ENCODE data around the gene MRPS12. TPM values are rescaled to one million over a fixed set of nuclear protein-coding genes. Genes with fewer than 3 reads are reported as not detected.

Gene MRPS12
- total and polyA plus RNA-seq, 2 of the 13 experiments (the other 11 are each of a cell fraction or from before 2014, with no cell fraction given): 27.5 to 54.8 TPM

GRCh38 chr19:38922482-38922881 lies 8.3 kb upstream of the MRPS12 start (continued):
- TF ChIP-seq, protein P1, sequence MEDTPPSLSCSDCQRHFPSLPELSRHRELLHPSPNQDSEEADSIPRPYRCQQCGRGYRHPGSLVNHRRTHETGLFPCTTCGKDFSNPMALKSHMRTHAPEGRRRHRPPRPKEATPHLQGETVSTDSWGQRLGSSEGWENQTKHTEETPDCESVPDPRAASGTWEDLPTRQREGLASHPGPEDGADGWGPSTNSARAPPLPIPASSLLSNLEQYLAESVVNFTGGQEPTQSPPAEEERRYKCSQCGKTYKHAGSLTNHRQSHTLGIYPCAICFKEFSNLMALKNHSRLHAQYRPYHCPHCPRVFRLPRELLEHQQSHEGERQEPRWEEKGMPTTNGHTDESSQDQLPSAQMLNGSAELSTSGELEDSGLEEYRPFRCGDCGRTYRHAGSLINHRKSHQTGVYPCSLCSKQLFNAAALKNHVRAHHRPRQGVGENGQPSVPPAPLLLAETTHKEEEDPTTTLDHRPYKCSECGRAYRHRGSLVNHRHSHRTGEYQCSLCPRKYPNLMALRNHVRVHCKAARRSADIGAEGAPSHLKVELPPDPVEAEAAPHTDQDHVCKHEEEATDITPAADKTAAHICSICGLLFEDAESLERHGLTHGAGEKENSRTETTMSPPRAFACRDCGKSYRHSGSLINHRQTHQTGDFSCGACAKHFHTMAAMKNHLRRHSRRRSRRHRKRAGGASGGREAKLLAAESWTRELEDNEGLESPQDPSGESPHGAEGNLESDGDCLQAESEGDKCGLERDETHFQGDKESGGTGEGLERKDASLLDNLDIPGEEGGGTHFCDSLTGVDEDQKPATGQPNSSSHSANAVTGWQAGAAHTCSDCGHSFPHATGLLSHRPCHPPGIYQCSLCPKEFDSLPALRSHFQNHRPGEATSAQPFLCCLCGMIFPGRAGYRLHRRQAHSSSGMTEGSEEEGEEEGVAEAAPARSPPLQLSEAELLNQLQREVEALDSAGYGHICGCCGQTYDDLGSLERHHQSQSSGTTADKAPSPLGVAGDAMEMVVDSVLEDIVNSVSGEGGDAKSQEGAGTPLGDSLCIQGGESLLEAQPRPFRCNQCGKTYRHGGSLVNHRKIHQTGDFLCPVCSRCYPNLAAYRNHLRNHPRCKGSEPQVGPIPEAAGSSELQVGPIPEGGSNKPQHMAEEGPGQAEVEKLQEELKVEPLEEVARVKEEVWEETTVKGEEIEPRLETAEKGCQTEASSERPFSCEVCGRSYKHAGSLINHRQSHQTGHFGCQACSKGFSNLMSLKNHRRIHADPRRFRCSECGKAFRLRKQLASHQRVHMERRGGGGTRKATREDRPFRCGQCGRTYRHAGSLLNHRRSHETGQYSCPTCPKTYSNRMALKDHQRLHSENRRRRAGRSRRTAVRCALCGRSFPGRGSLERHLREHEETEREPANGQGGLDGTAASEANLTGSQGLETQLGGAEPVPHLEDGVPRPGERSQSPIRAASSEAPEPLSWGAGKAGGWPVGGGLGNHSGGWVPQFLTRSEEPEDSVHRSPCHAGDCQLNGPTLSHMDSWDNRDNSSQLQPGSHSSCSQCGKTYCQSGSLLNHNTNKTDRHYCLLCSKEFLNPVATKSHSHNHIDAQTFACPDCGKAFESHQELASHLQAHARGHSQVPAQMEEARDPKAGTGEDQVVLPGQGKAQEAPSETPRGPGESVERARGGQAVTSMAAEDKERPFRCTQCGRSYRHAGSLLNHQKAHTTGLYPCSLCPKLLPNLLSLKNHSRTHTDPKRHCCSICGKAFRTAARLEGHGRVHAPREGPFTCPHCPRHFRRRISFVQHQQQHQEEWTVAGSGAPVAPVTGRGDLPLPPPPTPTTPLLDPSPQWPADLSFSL (CRISPR knock-in tag; IDR thresholded peaks at IDR 0.05): no peak
- no peak for TF ChIP-seq STAT5B (CRISPR knock-in tag; IDR thresholded peaks at IDR 0.05)
- TF ChIP-seq ZNF713 (CRISPR knock-in tag; IDR thresholded peaks at IDR 0.05): no peak
- no peak for TF ChIP-seq ARID2 (CRISPR knock-in tag; IDR thresholded peaks at IDR 0.05; ENCODE audit: borderline replicate concordance)

GRCh38 chr19:38924388-38924787 lies 6.4 kb upstream of the MRPS12 start:
- Histone ChIP-seq H3K27me3 (ENCODE audit: control insufficient read depth in 1 of 2, insufficient read depth in 2 of 2, low read length in 2 of 2) (no peaks in the 10 kb centered on the region), H3K36me3 (replicated peaks in 1 of 2; ENCODE audit: control insufficient read depth in 1 of 2, insufficient read depth in 2 of 2, low read length in 2 of 2) (peaks cover 15 to 37% of the 10 kb centered on the region in 2 experiments), H2AFZ (ENCODE audit: low read length) (no peak overlapping the region), H3K4me2 (ENCODE audit: low read depth, low read length) (no peak overlapping the region), H3K79me2 (ENCODE audit: insufficient read depth, low read length) (peaks cover 13% of the 10 kb centered on the region), H3K4me3 (replicated peaks in 1 of 3; ENCODE audit: insufficient read depth in 1 of 3, low read depth in 2 of 3, low read length in 3 of 3) (no peak overlapping the region), H3K27ac (ENCODE audit: extremely low read length, insufficient read depth, low read length) (no peak overlapping the region), H3K4me1 (ENCODE audit: insufficient read depth, low read length) (peaks cover 7% of the 10 kb centered on the region), H3K9me3 (ENCODE audit: low read length) (no peaks in the 10 kb centered on the region), H4K20me1 (ENCODE audit: insufficient read depth, low read length) (no peaks in the 10 kb centered on the region), H3K9ac (ENCODE audit: insufficient read depth, low read depth, low read length) (no peak overlapping the region)
- intact Hi-C loops (cut with micrococcal nuclease; ENCODE audit: unreplicated experiment): no loop called here
- in situ Hi-C loops (cut with HindIII; ENCODE audit: extremely low pct_ligation_motif_present, low pct_unique_long_range_greater_than_20kb): loop anchor here (25.0 kb wide), 1 partner anchor 187 kb away; the partner anchor contains the start of gene CAPN12
- WGBS (ENCODE audit: low lambda C conversion rate): 98% methylated on average over 7 of the region's 7 CpGs
- ChIA-PET POLR2A (no interaction called here), CTCF (ENCODE audit: low intra/inter-chr PET ratio, low total read pairs) (no interaction called here)
- no peak for ATAC-seq
- FAIRE-seq: no peak
- no peak for DNase-seq (ENCODE audit: low spot score)
- no TSS peak for BruUV-seq (replicated peaks)
- TF ChIP-seq CHCHD3 (CRISPR knock-in tag; IDR thresholded peaks at IDR 0.05) (no peak), KDM4B (CRISPR knock-in tag; IDR thresholded peaks at IDR 0.05) (no peak), ZNF496 (CRISPR knock-in tag; IDR thresholded peaks at IDR 0.05; ENCODE audit: insufficient replicate concordance) (no peak), ADNP (CRISPR knock-in tag; IDR thresholded peaks at IDR 0.05) (no peak), MXI1 (IDR thresholded peaks at IDR 0.05; ENCODE audit: borderline replicate concordance, low read depth, low read length) (no peak), NR3C1 (CRISPR knock-in tag; IDR thresholded peaks at IDR 0.05) (no peak), SATB2 (CRISPR knock-in tag; IDR thresholded peaks at IDR 0.05) (no peak)
- TF ChIP-seq, protein P2, sequence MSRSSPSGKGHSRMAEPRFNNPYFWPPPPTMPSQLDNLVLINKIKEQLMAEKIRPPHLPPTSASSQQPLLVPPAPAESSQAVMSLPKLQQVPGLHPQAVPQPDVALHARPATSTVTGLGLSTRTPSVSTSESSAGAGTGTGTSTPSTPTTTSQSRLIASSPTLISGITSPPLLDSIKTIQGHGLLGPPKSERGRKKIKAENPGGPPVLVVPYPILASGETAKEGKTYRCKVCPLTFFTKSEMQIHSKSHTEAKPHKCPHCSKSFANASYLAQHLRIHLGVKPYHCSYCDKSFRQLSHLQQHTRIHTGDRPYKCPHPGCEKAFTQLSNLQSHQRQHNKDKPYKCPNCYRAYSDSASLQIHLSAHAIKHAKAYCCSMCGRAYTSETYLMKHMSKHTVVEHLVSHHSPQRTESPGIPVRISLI (CRISPR knock-in tag; IDR thresholded peaks at IDR 0.05; ENCODE audit: borderline replicate concordance): no peak
